Measurements from ENCODE around the gene CLEC18B.
"Not testable (repeated sequence)": the region's sequence is repeated elsewhere in the genome, so short reads cannot be mapped to it uniquely, and the experiment has no call there.

CLEC18B gene

DNA sequence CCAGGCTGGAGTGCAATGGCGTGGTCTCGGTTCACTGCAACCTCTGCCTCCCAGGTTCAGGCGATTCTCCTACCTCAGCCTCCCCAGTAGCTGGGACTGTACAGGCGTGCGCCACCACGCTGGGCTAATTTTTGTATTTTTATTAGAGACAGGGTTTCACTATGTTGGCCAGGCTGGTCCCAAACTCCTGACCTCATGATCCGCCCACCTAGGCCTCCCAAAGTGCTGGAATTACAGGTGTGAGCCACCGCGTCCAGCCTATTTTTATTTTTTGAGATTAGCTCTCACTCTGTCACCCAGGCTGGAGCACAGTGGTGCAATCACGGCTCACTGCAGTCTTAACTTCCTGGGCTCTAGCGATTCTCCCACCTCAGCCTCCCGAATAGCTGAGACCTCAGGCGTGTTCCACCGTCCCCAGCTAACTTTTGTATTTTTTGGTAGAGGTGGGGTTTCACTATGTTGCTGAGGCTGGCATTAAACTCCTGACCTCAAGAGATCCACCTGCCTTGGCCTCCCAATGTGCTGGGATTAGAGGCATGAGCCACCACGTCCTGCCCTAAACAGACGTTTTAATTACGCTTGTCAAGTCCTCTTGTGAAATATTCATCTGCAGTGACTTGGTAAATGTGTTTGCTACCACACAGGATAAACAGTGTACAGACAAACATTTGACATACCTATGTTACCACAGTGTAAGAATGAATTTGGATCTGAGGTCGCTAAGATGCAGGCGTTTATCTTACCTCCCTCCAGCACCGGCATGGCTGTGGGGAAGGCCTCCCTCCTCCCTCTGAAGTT, 50.7 kb downstream of the CLEC18B start:
- not testable (repeated sequence) for DNase-seq (ENCODE audit: low read depth, low spot score); H3K4me3 ChIP-seq (ENCODE audit: low read length)

DNA sequence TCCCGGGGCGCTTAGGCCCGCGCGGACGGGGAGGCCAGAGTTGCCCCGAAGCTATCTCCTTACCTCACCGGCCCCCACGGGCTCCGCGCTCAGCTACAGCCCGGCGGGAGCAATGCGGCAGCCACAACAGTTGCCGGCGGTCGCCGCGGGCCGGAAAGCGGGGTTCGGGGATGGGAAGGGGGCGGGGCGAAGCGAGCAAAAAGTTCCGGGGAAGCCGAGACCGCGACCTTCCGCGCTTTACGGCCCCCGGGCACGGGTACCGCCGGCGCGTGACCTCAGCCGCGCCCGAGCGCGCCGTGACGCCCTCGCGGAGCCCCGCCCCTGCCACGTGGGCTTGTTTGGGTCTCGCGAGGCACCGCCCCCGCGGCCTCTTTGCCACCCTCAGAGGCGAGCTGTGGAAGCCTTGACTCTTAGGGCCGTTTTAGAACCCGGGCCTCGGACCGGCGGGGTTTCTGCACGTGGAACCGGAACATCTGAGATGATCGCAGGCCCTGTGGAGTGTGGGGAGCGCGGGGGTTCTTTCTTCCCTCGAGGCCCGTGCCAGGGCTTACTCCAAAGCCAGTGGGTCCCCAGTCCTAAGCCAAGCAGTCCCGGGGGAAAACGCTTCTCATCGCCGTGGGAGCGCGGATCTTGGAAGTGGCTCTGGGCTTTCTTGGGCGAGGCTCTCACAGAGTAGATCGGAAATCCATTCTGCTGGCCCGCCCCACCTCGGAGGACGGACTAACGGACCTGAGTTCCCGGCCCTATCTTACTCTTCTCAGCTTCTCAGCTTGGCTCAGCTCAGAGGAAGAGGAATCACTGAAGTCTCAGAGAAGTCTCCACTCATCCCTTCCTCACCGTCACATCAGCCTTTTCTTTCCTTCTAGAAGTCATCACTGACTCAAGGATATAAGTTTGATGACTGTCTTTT, 53.0 kb downstream of the CLEC18B start:
- peak; percentile 82 for DNase-seq (ENCODE audit: low read depth, low spot score)
- H3K4me3 ChIP-seq (ENCODE audit: low read length), result peak overlapping the region; percentile 79

DNA sequence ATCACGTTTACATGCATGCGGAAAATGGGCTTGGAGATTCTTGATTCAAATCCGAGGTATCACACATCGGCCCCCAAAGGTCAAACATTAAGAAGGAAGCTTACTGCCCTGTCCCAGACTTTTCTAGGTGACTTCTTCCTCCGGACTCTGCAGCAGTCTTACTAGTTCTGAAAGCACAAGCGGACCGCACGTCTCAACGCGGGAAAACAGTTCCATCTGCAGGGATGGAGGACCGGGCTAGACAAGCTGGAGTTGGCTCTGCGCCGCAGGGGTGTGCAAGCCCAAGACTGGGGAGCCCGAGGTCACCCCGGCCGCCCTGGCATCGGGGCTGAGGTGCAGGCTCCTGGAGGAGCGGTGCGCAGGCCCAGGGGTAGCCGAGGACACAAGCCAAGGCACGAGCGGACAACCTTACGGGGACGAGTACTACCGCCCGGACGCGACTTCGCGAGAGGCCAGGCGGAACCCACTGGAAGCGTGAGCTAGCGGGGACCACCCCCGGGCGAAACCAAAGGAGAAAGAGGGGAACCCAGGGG, 53.7 kb downstream of the CLEC18B start:
- peak overlapping the region; percentile 79 for H3K4me3 ChIP-seq (ENCODE audit: low read length)
- DNase-seq (ENCODE audit: low read depth, low spot score), result not testable (repeated sequence)

DNA sequence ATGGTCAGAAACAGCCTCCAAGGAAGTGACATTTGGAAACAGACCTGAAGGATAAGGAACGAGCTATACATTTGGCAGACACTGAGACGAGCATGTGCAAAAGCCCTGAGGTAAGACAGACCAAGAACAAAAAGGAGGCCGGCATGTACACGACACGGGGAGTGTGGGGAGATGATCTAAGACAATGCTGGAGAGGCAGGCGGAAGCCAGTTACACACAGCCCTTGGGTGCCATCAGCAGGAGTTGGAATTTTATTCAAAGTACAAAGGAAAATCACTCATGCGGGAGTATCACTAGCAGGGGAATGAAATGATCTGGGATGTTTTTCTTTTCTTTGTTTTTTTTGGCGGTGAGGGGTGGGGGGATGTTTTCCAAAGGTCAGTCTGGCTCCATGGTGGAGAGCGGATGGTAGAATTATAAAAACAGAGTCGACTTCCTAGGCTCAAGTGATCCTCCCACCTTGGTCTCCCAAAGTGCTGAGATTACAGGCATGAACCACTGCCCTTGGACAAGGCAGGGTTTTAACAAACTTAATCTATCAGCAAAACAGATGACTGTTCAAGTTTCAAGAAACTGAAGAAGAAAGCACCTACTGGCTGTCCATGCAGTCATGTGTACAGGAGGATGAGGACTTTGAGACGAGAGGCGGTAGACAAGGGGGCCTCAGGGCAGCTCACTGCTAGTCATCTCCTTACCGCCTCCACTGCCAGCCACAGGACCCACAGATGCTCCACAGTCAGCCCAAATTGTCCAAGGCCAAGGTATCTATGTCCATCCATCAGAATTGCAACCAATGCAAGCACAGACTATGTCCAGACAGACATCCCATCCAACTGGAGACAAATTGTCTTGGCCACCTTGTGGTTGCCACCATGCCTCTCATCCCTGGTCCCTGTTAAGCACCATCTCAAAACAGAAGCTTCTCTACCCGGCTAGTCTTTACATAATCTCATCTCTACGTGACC, 59.4 kb downstream of the CLEC18B start:
- not testable (repeated sequence) for H3K4me3 ChIP-seq (ENCODE audit: low read length); DNase-seq (ENCODE audit: low read depth, low spot score)
